Astrocyte of the spinal cord (primary cell): ENCODE data around the gene NACC1.

Experiments used
- DNase-seq: peaks from one replicate; pipeline ENCODE4 v3.0.0; 2011; ENCODE audit warnings: low read depth, low spot score
- H3K4me3 ChIP-seq: 2 replicates; pipeline ENCODE4 v1.5.1; 2011; ENCODE audit warnings: low read depth, mild to moderate bottlenecking, low read length, moderate library complexity
- in situ Hi-C: cut with HindIII; loops from 2 replicates; pipeline ENCODE4 v1.10.0; 2017; ENCODE audit warnings: low sequenced_read_pairs
- TF ChIP-seq, protein P1 (sequence below): IDR thresholded peaks from 2 replicates; pipeline ENCODE4 v1.5.1; 2012; ENCODE audit warnings: low read depth, mild to moderate bottlenecking, low read length, inconsistent platforms

Gene NACC1

GRCh38 chr19:13117772-13118423 lies at the start of gene NACC1:
NACC1 (plus strand) TSS chr19:13118264; CDS start chr19:13135208, 16,944 bp downstream.
- TF ChIP-seq, protein P1, sequence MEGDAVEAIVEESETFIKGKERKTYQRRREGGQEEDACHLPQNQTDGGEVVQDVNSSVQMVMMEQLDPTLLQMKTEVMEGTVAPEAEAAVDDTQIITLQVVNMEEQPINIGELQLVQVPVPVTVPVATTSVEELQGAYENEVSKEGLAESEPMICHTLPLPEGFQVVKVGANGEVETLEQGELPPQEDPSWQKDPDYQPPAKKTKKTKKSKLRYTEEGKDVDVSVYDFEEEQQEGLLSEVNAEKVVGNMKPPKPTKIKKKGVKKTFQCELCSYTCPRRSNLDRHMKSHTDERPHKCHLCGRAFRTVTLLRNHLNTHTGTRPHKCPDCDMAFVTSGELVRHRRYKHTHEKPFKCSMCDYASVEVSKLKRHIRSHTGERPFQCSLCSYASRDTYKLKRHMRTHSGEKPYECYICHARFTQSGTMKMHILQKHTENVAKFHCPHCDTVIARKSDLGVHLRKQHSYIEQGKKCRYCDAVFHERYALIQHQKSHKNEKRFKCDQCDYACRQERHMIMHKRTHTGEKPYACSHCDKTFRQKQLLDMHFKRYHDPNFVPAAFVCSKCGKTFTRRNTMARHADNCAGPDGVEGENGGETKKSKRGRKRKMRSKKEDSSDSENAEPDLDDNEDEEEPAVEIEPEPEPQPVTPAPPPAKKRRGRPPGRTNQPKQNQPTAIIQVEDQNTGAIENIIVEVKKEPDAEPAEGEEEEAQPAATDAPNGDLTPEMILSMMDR: no peak
- peak within 1 kb of the TSS; percentile 99 for H3K4me3 ChIP-seq
- peak; percentile 86 for DNase-seq
- in situ Hi-C loops: no loop called here

GRCh38 chr19:13069415-13070359 lies 48.4 kb upstream of the NACC1 start:
- no peak overlapping the region for H3K4me3 ChIP-seq
- in situ Hi-C loops: no loop called here
- TF ChIP-seq, protein P1: no peak
- DNase-seq: no peak

DNA sequence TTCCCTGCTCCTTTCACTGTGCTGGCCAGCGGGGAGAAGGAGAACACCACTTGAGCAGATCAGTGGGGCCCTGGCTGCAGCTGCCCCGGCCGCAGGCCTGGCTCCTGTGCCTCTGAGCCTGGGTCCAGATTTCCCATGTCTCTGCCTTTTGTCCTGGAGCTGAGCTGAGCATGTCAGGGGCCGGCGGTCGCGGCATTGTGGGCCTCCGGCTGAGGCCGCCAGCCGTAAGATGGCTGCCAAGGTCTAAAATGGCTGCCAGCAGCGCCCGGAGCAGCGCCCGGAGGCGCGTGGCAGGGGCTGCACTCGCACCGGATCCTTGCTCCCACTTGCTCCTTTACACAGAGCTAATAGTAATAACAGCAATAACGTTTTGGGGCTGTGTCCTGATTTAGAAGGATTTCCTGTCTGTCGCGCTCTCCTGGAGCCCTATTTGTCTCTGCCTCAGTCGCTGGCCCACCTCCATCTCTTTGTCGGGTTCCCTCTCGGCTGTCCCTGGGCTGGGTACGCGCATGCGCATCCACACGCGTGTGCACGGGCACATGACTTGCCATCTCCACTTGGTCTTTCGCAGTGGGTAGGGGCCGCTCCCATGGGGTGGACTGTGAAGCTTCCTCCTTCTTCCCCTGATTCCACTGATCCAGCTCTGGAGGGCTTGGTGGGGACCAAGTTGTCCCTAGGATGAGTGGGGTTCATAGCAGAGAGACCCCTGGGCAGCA lies 47.5 kb upstream of the NACC1 start:
- TF ChIP-seq, protein P1: no peak
- H3K4me3 ChIP-seq: no peak overlapping the region
- no peak for DNase-seq
- in situ Hi-C loops: no loop called here

DNA sequence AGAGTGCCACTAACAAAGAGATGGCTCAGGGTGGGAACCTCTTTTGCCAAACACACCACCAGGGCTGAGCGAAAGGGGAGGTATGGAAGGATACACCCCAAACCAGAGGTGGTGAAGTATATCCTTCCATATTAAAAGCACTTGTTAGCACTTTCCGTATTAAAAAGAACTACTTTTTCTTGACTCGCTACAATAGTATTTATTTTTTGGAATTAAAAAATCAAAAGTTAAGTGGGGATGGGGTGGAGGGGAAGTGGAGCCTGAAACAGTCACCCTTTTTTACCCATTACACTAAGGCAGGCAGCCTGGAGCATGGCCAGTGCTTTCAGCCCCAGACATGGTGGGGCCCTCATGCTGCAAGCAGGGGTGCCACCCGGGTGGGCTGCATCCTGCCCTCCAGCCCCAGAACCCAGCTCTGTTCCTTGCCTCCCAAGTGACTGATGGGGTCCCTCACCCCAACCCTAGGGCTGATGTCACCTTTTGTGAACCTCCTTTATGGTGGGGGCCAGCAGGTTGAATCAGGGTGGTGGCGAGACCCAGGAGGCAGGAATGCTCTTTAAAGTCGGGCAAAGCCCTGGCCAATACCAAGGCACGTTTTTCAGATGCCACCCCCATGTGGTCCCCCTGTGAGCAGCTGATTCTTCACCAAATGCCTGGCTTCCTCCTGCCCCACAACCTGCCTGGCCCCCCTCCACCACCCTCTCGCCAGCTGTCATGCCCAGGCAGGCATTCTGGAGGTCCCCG lies 46.4 kb upstream of the NACC1 start:
- TF ChIP-seq, protein P1: no peak
- in situ Hi-C loops: no loop called here
- DNase-seq: no peak
- H3K4me3 ChIP-seq: no peak overlapping the region

DNA sequence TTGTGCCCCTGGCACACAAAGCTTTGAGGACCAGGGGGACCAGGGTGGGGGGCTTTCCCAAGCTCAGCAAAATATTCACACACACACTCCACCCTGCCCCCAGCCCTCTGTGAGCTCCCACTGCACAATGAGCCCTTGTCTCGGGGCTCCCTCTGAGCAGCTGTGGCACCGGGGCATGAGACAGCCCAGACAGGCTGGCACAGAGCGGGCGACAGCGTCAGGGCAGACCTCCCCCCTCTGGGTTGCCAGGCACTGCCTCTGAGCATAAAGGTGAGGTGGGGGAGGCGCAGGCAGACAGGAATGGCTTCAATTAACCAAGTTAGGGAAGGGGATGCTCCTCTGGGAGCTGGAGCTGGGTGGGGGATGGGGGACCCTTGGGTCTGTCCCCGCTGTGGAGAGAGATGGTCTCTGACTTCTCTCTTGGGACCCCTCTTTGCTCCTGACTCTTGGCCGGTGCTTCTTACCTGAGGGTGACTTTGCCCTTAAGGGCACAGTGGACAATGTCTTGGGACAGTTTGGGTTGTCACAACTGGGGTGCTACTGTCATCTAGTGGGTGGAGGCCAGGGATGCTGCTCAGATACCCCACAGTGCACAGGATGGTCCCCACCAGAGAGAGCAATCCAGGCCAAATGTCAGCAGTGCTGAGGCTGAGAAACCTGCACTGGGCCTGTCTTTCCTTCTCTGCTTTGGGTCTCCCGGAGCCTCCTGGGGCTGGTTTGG lies 45.7 kb upstream of the NACC1 start:
- no peak for DNase-seq
- TF ChIP-seq, protein P1: no peak
- no peak overlapping the region for H3K4me3 ChIP-seq
- in situ Hi-C loops: no loop called here
